ENCODE results near the gene POMT1.

The POMT1 gene

DNA sequence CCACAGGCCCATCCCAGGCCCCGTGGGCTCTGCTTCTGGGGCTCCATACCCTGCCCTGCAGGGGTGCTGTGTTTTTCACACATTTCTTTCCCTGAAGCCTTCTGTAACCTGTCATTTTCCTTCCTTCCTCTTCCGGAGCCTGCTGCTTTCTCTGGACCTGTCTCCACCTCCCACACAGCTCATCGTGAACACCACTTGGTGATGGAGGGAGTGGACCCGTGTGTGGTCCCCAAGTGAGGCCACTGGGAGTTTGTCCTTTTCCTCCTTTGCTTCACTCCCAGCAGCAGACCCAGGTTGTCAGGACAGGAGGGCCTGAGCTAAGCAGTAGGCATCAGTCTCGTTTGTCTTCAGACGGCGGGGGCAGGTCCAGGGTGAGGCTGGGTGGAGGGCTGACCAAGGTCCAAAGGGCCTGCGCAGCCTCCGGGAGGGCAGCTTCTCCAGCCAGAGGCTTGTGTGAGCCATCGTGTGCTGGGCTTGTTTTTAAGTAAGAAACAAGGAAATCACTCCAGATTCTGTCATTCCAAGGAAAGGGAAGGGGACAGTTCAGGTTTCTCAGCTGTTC, 5.8 kb upstream of the POMT1 start:
- no peak for DNase-seq (ENCODE audit: low read depth)
- H3K4me3 ChIP-seq (ENCODE audit: low read depth, low read length) = no peak overlapping the region
- TF ChIP-seq, protein P1, sequence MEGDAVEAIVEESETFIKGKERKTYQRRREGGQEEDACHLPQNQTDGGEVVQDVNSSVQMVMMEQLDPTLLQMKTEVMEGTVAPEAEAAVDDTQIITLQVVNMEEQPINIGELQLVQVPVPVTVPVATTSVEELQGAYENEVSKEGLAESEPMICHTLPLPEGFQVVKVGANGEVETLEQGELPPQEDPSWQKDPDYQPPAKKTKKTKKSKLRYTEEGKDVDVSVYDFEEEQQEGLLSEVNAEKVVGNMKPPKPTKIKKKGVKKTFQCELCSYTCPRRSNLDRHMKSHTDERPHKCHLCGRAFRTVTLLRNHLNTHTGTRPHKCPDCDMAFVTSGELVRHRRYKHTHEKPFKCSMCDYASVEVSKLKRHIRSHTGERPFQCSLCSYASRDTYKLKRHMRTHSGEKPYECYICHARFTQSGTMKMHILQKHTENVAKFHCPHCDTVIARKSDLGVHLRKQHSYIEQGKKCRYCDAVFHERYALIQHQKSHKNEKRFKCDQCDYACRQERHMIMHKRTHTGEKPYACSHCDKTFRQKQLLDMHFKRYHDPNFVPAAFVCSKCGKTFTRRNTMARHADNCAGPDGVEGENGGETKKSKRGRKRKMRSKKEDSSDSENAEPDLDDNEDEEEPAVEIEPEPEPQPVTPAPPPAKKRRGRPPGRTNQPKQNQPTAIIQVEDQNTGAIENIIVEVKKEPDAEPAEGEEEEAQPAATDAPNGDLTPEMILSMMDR (conservative IDR thresholded peaks at IDR 0.05; ENCODE audit: low read depth, low read length) = no peak

DNA sequence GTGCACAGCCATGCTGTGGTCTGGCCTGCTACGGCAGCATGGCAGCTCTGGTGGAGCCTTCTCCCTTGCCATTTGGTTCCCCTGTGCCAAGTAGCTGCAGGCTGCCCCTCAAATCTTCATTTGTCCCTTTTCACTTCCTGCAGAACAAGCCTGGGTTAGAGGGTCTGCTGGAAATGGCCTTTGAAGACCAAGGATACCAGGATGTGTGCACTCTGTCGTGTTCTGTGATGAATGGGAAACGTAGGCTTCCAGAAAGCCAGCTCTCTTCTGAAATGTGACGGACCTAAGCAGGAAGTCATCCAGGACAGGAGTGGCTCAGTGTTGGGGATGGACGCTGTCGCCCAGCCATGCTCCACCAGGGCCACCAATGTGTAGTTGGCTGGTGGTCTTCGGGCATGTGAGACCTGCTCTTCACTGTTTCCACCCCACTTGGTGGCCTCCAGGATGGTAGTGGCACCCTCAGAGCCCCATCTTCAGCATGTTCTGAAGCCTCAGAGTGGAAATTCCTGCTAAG, 3.4 kb upstream of the POMT1 start:
- DNase-seq (ENCODE audit: low read depth) = no peak
- no peak overlapping the region for H3K4me3 ChIP-seq (ENCODE audit: low read depth, low read length)
- TF ChIP-seq, protein P1 (conservative IDR thresholded peaks at IDR 0.05; ENCODE audit: low read depth, low read length) = no peak

DNA sequence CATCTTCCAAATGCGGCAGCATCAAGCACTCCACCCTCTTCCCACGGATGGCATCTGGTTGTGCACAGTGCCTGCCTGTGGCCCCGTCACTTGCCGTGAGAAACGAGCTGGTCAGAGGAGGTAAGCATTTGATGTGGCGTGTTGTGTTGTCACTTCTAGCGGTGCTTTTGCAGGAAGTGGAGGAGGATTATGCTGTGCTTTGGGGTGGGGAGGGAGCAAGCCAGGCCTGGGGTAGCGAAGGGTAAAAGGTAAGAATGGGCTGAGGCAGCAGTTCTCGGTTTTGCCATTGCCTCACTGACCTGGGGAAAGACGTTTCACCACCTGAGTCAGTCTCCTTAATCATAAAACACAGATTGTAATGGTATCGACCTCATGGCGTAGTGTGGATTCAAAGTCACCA, 2.3 kb upstream of the POMT1 start:
- TF ChIP-seq, protein P1 (conservative IDR thresholded peaks at IDR 0.05; ENCODE audit: low read depth, low read length) = no peak
- H3K4me3 ChIP-seq (ENCODE audit: low read depth, low read length) = no peak overlapping the region
- DNase-seq (ENCODE audit: low read depth) = no peak

DNA sequence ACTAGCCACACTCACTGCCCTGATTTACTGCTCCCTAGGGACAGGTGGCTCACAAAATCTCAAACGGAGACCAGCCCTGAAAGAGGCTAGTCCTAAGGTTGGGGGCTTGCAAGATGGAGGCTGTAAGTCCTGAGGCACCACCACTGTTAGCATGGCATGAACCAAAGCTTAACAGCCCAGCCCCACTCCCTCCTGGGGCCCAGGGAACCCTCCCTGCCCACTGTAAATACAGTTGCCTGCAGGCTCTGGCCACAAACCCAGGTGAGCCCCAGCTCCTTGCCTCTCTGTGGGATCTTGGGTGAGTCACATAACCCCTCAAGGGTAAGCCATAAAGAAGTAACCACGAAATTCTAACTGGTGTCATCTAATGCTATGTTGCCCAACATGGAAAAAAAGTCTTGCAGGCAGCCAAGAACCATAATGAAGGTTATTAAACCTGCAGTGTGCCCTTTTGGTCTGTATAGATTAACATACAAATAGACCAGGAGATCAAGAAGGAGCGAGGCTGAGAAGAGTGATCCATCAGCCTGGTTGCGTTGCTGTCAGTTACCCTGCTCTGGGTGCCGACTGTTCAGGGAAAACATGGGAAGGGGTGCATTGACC, 1.7 kb upstream of the POMT1 start:
- peak; percentile 67 for DNase-seq (ENCODE audit: low read depth)
- TF ChIP-seq, protein P1 (conservative IDR thresholded peaks at IDR 0.05; ENCODE audit: low read depth, low read length) = no peak

DNA sequence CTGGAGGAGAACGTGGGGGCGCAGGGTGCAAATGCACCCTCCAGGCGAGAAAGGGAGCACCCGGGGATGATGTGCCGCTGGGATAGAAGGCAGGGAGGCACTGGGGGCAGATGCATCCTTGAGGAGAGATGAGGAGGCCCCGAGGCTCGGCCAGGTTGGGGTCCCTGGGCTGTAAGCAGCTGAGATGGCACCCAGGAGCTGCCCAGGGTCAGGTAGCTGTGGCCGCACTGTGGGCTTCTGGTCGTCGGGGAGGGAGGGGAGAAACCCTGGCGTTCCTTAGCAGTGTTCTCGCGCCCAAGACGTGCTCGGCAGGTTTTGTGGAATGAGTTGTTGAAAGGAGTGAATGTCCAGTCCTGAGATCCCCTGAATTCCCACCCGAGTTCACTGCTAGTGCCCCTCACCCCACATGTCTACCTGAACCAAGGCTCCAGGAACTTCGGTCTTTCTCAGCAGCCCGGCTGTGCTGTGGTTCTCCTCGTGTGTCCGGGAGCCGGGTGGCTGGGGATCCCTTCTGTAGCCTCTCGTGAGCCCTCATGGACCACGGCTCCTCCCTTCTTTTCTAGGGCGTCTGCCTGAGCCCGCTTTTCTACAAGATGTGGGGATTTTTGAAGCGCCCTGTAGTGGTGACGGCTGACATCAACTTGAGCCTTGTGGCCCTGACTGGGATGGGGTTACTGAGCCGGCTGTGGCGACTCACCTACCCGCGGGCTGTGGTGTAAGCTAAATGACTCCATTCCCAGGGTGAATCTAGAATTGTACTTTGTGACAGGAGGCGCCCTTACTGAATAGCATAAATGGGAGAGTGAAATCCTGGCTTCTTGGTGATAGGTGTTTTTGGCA, 1.1 kb downstream of the POMT1 start:
- peak; percentile 20 for DNase-seq (ENCODE audit: low read depth)
- peak overlapping the region; percentile 87 for H3K4me3 ChIP-seq (ENCODE audit: low read depth, low read length)
- TF ChIP-seq, protein P1 (conservative IDR thresholded peaks at IDR 0.05; ENCODE audit: low read depth, low read length) = no peak

More for the DNA sequence above, 1.7 kb upstream of the POMT1 start:
- H3K4me3 ChIP-seq (ENCODE audit: low read depth, low read length) = no peak overlapping the region

DNA sequence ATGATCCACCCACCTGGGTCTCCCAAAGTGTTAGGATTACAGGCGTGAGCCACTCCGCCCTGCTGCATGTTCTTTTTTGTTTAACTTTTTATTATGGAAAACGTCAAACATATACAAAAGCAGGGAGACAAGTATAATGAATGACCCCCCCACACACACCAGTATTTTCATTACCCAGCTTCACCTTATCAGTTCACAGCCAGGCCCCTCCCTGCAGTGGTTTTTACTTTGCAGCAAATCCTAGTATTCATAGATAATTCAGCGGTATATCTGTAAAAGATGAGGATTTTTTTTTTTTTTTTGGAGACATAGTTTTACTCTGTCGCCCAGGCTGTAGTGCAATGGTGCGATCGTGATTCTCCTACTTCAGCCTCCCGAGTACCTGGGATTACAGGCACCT, 2.3 kb downstream of the POMT1 start:
- no peak for DNase-seq (ENCODE audit: low read depth)
- H3K4me3 ChIP-seq (ENCODE audit: low read depth, low read length) = no peak overlapping the region
- TF ChIP-seq, protein P1 (conservative IDR thresholded peaks at IDR 0.05; ENCODE audit: low read depth, low read length) = no peak
